Natural killer cell treated with Interleukin-12 subunit alpha and Interleukin-12 subunit beta and Interleukin-15 and Interleukin-18, amount 100 ng/mL, for 72 hours (primary cell): Measurements from ENCODE around the gene SANBR. TPM values are rescaled to one million over a fixed set of nuclear protein-coding genes. Genes with fewer than 3 reads are reported as not detected.

ENCODE experiments used
- ATAC-seq, 2 donors: fragments of 150-1000 bp; cut with Tn5 transposase in 1 of 2; sonication (Bioruptor Pico), chemical (Tn5 transposase) in 1 of 2; 2 replicates each; pipeline ENCODE4 v1.10.0; 2021
- DNase-seq: peaks from one replicate; pipeline ENCODE4 v3.0.0; 2022; ENCODE audit warnings: low spot score
- H3K27ac Mint-ChIP-seq, 2 donors: 1 replicate in 1 of 2; 2 replicates in 1 of 2; pipeline ENCODE4 v1.8.0; 2022; ENCODE audit warnings: mixed read lengths in 2 of 2, mild to moderate bottlenecking in 1 of 2, moderate library complexity in 1 of 2
- H3K27me3 Mint-ChIP-seq, 2 donors: 1 replicate in 1 of 2; 2 replicates in 1 of 2; pipeline ENCODE4 v1.8.0; 2022; ENCODE audit warnings: mixed read lengths in 2 of 2
- H3K36me3 Mint-ChIP-seq: one replicate; pipeline ENCODE4 v1.8.0; 2022; ENCODE audit warnings: mixed read lengths
- H3K4me1 Mint-ChIP-seq, 2 donors: 1 replicate in 1 of 2; 2 replicates in 1 of 2; pipeline ENCODE4 v1.8.0; 2022; ENCODE audit warnings: low read depth in 2 of 2, mixed read lengths in 2 of 2, mild to moderate bottlenecking in 1 of 2
- H3K4me3 Mint-ChIP-seq: one replicate; pipeline ENCODE4 v1.8.0; 2022; ENCODE audit warnings: mixed read lengths
- H3K9me3 Mint-ChIP-seq: 2 replicates; pipeline ENCODE4 v1.8.0; 2022; ENCODE audit warnings: mixed read lengths
- total RNA-seq, 2 donors: library from RNA; stranded (reverse); gene quantifications; one replicate each; pipeline ENCODE4 v1.2.3, GENCODE V29; 2022

SANBR gene
- total RNA-seq, 2 donors from 2014 or later = 1.8 to 4.7 TPM

DNA sequence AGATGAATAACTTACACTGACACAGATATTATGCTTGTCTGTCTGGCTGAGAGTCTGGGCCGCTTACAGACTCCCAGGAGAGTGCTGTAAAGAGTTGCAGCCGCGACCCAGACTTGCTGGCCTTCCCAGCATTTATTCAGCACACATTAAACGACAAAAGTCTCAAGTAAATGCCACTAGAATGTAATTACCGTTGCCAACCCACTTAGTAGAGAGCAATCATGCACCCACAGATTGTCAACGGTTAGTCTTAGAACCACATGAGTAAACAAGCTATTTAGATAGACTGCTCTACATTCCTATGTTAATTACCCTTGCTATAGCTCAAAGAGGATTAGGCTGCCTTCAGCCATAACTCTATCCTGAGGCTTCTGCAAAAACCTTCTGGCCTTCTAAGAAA, 48.5 kb downstream of the SANBR start:
- H3K27me3 Mint-ChIP-seq = no peaks in the 10 kb centered on the region
- no peak overlapping the region for H3K4me3 Mint-ChIP-seq
- ATAC-seq = no peak
- H3K27ac Mint-ChIP-seq = no peak overlapping the region
- peaks cover 4% of the 10 kb centered on the region for H3K36me3 Mint-ChIP-seq
- no peaks in the 10 kb centered on the region for H3K9me3 Mint-ChIP-seq
- H3K4me1 Mint-ChIP-seq = peaks cover 2 to 5% of the 10 kb centered on the region in 2 donors
- DNase-seq = no peak

Other genes starting within 250 kb of the SANBR start
- gene REL, start 184.3 kb upstream of the SANBR start, total RNA-seq = 10 to 100 TPM; 26.7 to 77.0 TPM
- gene PEX13, start 48.2 kb upstream of the SANBR start, total RNA-seq = 10 to 100 TPM; 15.9 to 25.8 TPM
- gene PUS10, start 47.6 kb upstream of the SANBR start, total RNA-seq = 10 to 100 TPM; 12.6 to 18.5 TPM
- gene C2orf74, start 96.3 kb downstream of the SANBR start, total RNA-seq = 10 to 100 TPM in 1 of 2 donors, 1 to 10 TPM in 1; 8.3 to 10.4 TPM